HepG2 (cell line): Measurements from ENCODE around the gene KCNH1. TPM values are rescaled to one million over a fixed set of nuclear protein-coding genes. Genes with fewer than 3 reads are reported as not detected.

Experiments
- ATAC-seq: fragments of 200-7000 bp; cut with Tn5 transposase; 3 replicates; pipeline ENCODE4 v1.9.1; 2020; ENCODE audit warnings: mild to moderate bottlenecking, moderate library complexity
- BruUV-seq: library from RNA; stranded (reverse); fragments of 400-500 nt; replicated peaks from 2 replicates; lab custom pipeline; 2021; lab: Mats Ljungman, UMichigan
- CTCF ChIA-PET: fragments of 300-600 bp; formaldehyde crosslinking; extraction: SDS; loops from one replicate; lab custom pipeline; 2021; ENCODE audit warnings: low total read pairs, inconsistent platforms, low intra/inter-chr PET ratio; lab: Yijun Ruan, JAX
- POLR2A ChIA-PET: fragments of 350-600 bp; sonication (Branson Sonifier 250); formaldehyde crosslinking; loops from one replicate; lab custom pipeline; 2020; ENCODE audit warnings: antibody characterized with exemption, inconsistent platforms; lab: Yijun Ruan, JAX
- DNase-seq: peaks from one replicate; pipeline ENCODE4 v3.0.0-alpha.2; 2015; ENCODE audit warnings: low spot score
- FAIRE-seq: peaks from 3 replicates; lab custom pipeline; 2011; peaks lifted over from hg19 to GRCh38; lab: Jason Lieb, UNC
- H2AFZ ChIP-seq: one replicate; pipeline ENCODE4 v1.6.1; 2011; ENCODE audit warnings: low read length, inconsistent platforms
- H3K27ac ChIP-seq: fragments of 300-600 bp; 3 replicates; pipeline ENCODE4 v1.8.0; 2011; ENCODE audit warnings: mixed run types, mild to moderate bottlenecking, mixed read lengths, low read length, inconsistent platforms; ENCODE audit not compliant: insufficient read depth; ENCODE audit errors: extremely low read length
- H3K27me3 ChIP-seq, 2 experiments: fragments of 200-600 bp in 1 of 2; 2 replicates in 1 of 2; 3 replicates in 1 of 2; pipeline versions ENCODE4 v1.6.0 to v1.8.0; 2011; ENCODE audit warnings: low read length in 2 of 2, mild to moderate bottlenecking in 2 of 2, moderate library complexity in 2 of 2, inconsistent platforms in 1 of 2; ENCODE audit not compliant: insufficient read depth in 2 of 2, control insufficient read depth in 1 of 2
- H3K36me3 ChIP-seq, 2 experiments: fragments of 200-600 bp in 1 of 2; replicated peaks in 1 of 2; 2 replicates in 1 of 2; 3 replicates in 1 of 2; pipeline versions ENCODE4 v1.5.1 to v1.8.0; 2011; ENCODE audit warnings: low read length in 2 of 2, inconsistent platforms in 1 of 2; ENCODE audit not compliant: insufficient read depth in 2 of 2, control insufficient read depth in 1 of 2
- H3K4me1 ChIP-seq: 2 replicates; pipeline ENCODE4 v1.5.1; 2012; ENCODE audit warnings: low read length, inconsistent platforms; ENCODE audit not compliant: insufficient read depth
- H3K4me2 ChIP-seq: 2 replicates; pipeline ENCODE4 v1.6.0; 2011; ENCODE audit warnings: low read depth, low read length, inconsistent platforms
- H3K4me3 ChIP-seq, 3 experiments: fragments of 200-600 bp in 1 of 3; sonication (generic), shearing (Covaris generic) in 1 of 3; replicated peaks in 1 of 3; 2 replicates each; pipeline ENCODE4 v1.5.1; 2011 to 2016; ENCODE audit warnings: low read length in 3 of 3, inconsistent platforms in 2 of 3, low read depth in 2 of 3, mild to moderate bottlenecking in 2 of 3, control low read depth in 1 of 3, mixed read lengths in 1 of 3; ENCODE audit not compliant: insufficient read depth in 1 of 3
- H3K79me2 ChIP-seq: one replicate; pipeline ENCODE4 v1.6.1; 2011; ENCODE audit warnings: low read length, inconsistent platforms; ENCODE audit not compliant: insufficient read depth
- H3K9ac ChIP-seq: 2 replicates; pipeline ENCODE4 v1.6.0; 2011; ENCODE audit warnings: mild to moderate bottlenecking, low read depth, low read length, inconsistent platforms; ENCODE audit not compliant: insufficient read depth
- H3K9me3 ChIP-seq: 2 replicates; pipeline ENCODE4 v1.5.1; 2012; ENCODE audit warnings: mild to moderate bottlenecking, low read length
- H4K20me1 ChIP-seq: 2 replicates; pipeline ENCODE4 v1.6.0; 2011; ENCODE audit warnings: inconsistent platforms, mild to moderate bottlenecking, low read length, moderate library complexity; ENCODE audit not compliant: insufficient read depth
- CEBPB ChIP-seq: IDR thresholded peaks from 2 replicates; pipeline ENCODE4 v1.6.1; 2011; ENCODE audit warnings: low read depth, low read length, improper control_type of control experiment, borderline replicate concordance
- GMEB2 ChIP-seq: IDR thresholded peaks from 2 replicates; pipeline ENCODE4 v1.6.1; 2016; ENCODE audit warnings: missing biosample characterization, missing genetic modification reagents, low read depth
- MBNL3 ChIP-seq: fragments of 250-450 bp; sonication (Bioruptor Pico); conservative IDR thresholded peaks from 2 replicates; pipeline ENCODE4 v1.8.0; 2022; ENCODE audit warnings: mild to moderate bottlenecking, inconsistent platforms
- MYPOP ChIP-seq: sonication (generic); formaldehyde crosslinking; IDR thresholded peaks from 2 replicates; pipeline ENCODE4 v1.8.1; 2023; ENCODE audit warnings: mild to moderate bottlenecking, moderate library complexity, missing genetic modification reagents
- ZNF121 ChIP-seq: sonication (generic); formaldehyde crosslinking; IDR thresholded peaks from 2 replicates; pipeline ENCODE4 v1.5.0; 2020; ENCODE audit warnings: mild to moderate bottlenecking, missing genetic modification reagents
- ZNF24 ChIP-seq: fragments of 450-650 bp; IDR thresholded peaks from 2 replicates; pipeline ENCODE4 v1.6.1; 2017; ENCODE audit warnings: antibody characterized with exemption, mild to moderate bottlenecking
- ZNF646 ChIP-seq: sonication (generic); formaldehyde crosslinking; IDR thresholded peaks from 2 replicates; pipeline ENCODE4 v1.9.0; 2021; ENCODE audit warnings: mild to moderate bottlenecking, missing genetic modification reagents
- ZNF670 ChIP-seq: sonication (generic); formaldehyde crosslinking; IDR thresholded peaks from 2 replicates; pipeline ENCODE4 v1.8.0; 2022; ENCODE audit warnings: mild to moderate bottlenecking, missing genetic modification reagents, borderline replicate concordance
- WGBS: methylation state at CpG from one replicate; pipeline ENCODE4 v1.1.6; 2017; ENCODE audit warnings: low lambda C conversion rate; 5-methylcytosine and 5-hydroxymethylcytosine counted together
- in situ Hi-C: cut with HindIII; loops from 2 replicates; pipeline ENCODE4 v1.10.0; 2017; ENCODE audit warnings: low pct_unique_long_range_greater_than_20kb; ENCODE audit not compliant: extremely low pct_ligation_motif_present
- intact Hi-C: fragments of 100-400 bp; cut with micrococcal nuclease; formaldehyde crosslinking; loops from one replicate; pipeline ENCODE4 v1.10.0; 2022; ENCODE audit not compliant: unreplicated experiment
- polyA plus RNA-seq, 8 experiments: library from polyadenylated mRNA; depleted of rRNA in 3 of 8; stranded (reverse) in 7 of 8; unstranded in 1 of 8; fragments of >200 nt; fragmentation: Illumina TruSeq in 4 of 8; extraction: Trizol in 4 of 8; gene quantifications; 2 replicates each; pipeline versions ENCODE4 v1.2.1 to v1.2.3, GENCODE V29; 2011 to 2016; ENCODE audit warnings: low read depth in 4 of 8, missing spikeins in 1 of 8, mixed read lengths in 1 of 8; ENCODE audit not compliant: insufficient read depth in 1 of 8
- total RNA-seq, 5 experiments: library from RNA; depleted of rRNA; stranded (reverse); fragments of >200 nt; fragmentation: Illumina TruSeq; extraction: Trizol; gene quantifications; 2 replicates each; pipeline ENCODE4 v1.2.3, GENCODE V29; 2016; ENCODE audit warnings: low read depth in 1 of 5

KCNH1 gene
- total and polyA plus RNA-seq, 2 of the 13 experiments (the other 11 are each of a cell fraction or from before 2014, with no cell fraction given) = not detected

GRCh38 chr1:210681158-210681557 lies 452.8 kb downstream of the KCNH1 start:
- no peak overlapping the region for H3K4me3 ChIP-seq
- WGBS = 55% methylated on average over 5 of the region's 7 CpGs
- POLR2A ChIA-PET = no interaction called here
- H3K4me2 ChIP-seq = no peak overlapping the region
- H3K9ac ChIP-seq = no peak overlapping the region
- FAIRE-seq (no peak), ATAC-seq (no peak), DNase-seq (no peak)
- intact Hi-C loops (no loop called here), in situ Hi-C loops (no loop called here)
- no peaks in the 10 kb centered on the region for H3K9me3 ChIP-seq
- H3K27ac ChIP-seq = no peak overlapping the region
- no peaks in the 10 kb centered on the region for H3K79me2 ChIP-seq
- H3K4me1 ChIP-seq = no peaks in the 10 kb centered on the region
- BruUV-seq = no TSS peak
- no peak overlapping the region for H2AFZ ChIP-seq
- TF ChIP-seq ZNF670 (CRISPR knock-in tag) (no peak), CEBPB (peak; percentile 62; the same call in 1 of the 2 replicates), ZNF121 (no peak), GMEB2 (no peak), ZNF24 (no peak), ZNF646 (CRISPR knock-in tag) (no peak), MBNL3 (no peak), MYPOP (no peak)
- CTCF ChIA-PET = no interaction called here
- no peaks in the 10 kb centered on the region for H4K20me1 ChIP-seq
- no peaks in the 10 kb centered on the region for H3K27me3 ChIP-seq
- H3K36me3 ChIP-seq = no peaks in the 10 kb centered on the region
